ENCODE results near the gene LAMA2. TPM values are rescaled to one million over a fixed set of nuclear protein-coding genes. Genes with fewer than 3 reads are reported as not detected.

Gene LAMA2
- total and polyA plus RNA-seq, 2 of the 8 experiments (the other 6 are each of a cell fraction or from before 2014, with no cell fraction given) = 1.3 to 3.8 TPM

GRCh38 chr6:128929869-128930268, 46.9 kb downstream of the LAMA2 start:
- Histone ChIP-seq H3K9me3 (ENCODE audit: insufficient read depth in 2 of 2, low read depth in 1 of 2, low read length in 1 of 2) (no peaks in the 10 kb centered on the region), H3K79me2 (ENCODE audit: control insufficient read depth in 1 of 2, insufficient read depth in 2 of 2, low read length in 2 of 2) (no peaks in the 10 kb centered on the region), H4K20me1 (replicated peaks in 1 of 2; ENCODE audit: control insufficient read depth in 1 of 2, insufficient read depth in 2 of 2, low read length in 2 of 2) (no peaks in the 10 kb centered on the region), H2BK12ac (ENCODE audit: low read depth, low read length) (no peak overlapping the region), H2BK15ac (ENCODE audit: low read length) (no peak overlapping the region), H3K27me3 (replicated peaks in 1 of 4; ENCODE audit: control insufficient read depth in 3 of 4, extremely low read depth in 1 of 4, insufficient read depth in 3 of 4, low read length in 3 of 4) (no peaks in the 10 kb centered on the region), H3K18ac (ENCODE audit: extremely low read depth, low read length) (no peak overlapping the region), H3K14ac (ENCODE audit: insufficient read length) (no peak overlapping the region), H3K36me3 (ENCODE audit: control insufficient read depth in 2 of 4, insufficient read depth in 4 of 4, low read length in 3 of 4) (no peaks in the 10 kb centered on the region), H3K4ac (replicated peaks; ENCODE audit: insufficient read length, low read depth, low read length) (no peak overlapping the region), H4K5ac (ENCODE audit: insufficient read length, low read depth, low read length) (no peak overlapping the region), H3K4me1 (replicated peaks in 1 of 4; ENCODE audit: control insufficient read depth in 3 of 4, insufficient read depth in 4 of 4, low read length in 3 of 4) (no peaks in the 10 kb centered on the region), H3K23ac (ENCODE audit: insufficient read length) (no peak overlapping the region), H3K9ac (replicated peaks in 1 of 4; ENCODE audit: extremely low read depth in 1 of 4, low read depth in 3 of 4, low read length in 3 of 4) (no peak overlapping the region), H3K27ac (ENCODE audit: low read depth, low read length) (no peak overlapping the region), H3K79me1 (ENCODE audit: low read depth, low read length) (no peaks in the 10 kb centered on the region), H3K23me2 (ENCODE audit: low read depth, low read length) (no peaks in the 10 kb centered on the region), H3K4me3 (ENCODE audit: extremely low read depth in 1 of 4, insufficient read depth in 2 of 4, low read depth in 3 of 4, low read length in 4 of 4) (no peak overlapping the region), H3K56ac (replicated peaks; ENCODE audit: insufficient read length, low read depth, low read length) (no peak overlapping the region), H2BK20ac (ENCODE audit: low read length) (no peak overlapping the region), H4K8ac (ENCODE audit: extremely low read depth, insufficient read depth, low read length) (no peak overlapping the region), H2BK5ac (ENCODE audit: low read depth, low read length) (no peak overlapping the region), H2AK5ac (ENCODE audit: low read depth, low read length) (no peak overlapping the region), H4K91ac (replicated peaks; ENCODE audit: insufficient read length, low read length) (no peak overlapping the region), H3K4me2 (ENCODE audit: insufficient read depth in 1 of 2, low read depth in 2 of 2, low read length in 2 of 2) (no peak overlapping the region), H2BK120ac (replicated peaks; ENCODE audit: low read depth, low read length) (no peak overlapping the region), H2AFZ (ENCODE audit: low read length) (no peak overlapping the region)
- CTCF ChIA-PET (ENCODE audit: partially characterized antibody) = interaction anchor here (1.2 kb wide), 1 partner anchor 10 kb away, joined by 3 read pairs; no protein-coding TSS in a partner anchor
- TF ChIP-seq CBX5 (IDR thresholded peaks at IDR 0.05; ENCODE audit: low read depth, low read length) (no peak), SUZ12 (IDR thresholded peaks at IDR 0.05; ENCODE audit: low read length) (no peak), CBX8 (IDR thresholded peaks at IDR 0.05; ENCODE audit: borderline replicate concordance, low read depth, low read length) (no peak), RXRA (IDR thresholded peaks at IDR 0.05; ENCODE audit: insufficient read depth, low read depth, low read length) (no peak), ATF3 (IDR thresholded peaks at IDR 0.05; ENCODE audit: insufficient read depth, low read depth, low read length) (no peak), SAP30 (IDR thresholded peaks at IDR 0.05; ENCODE audit: insufficient read depth, insufficient replicate concordance, low read length) (no peak), TBP (IDR thresholded peaks at IDR 0.05; ENCODE audit: low read depth, low read length) (no peak), KDM4A (IDR thresholded peaks at IDR 0.05; ENCODE audit: low read depth, low read length, severe bottlenecking) (no peak), NRF1 (IDR thresholded peaks at IDR 0.05; ENCODE audit: low read depth, low read length) (no peak), POU5F1 (IDR thresholded peaks at IDR 0.05; ENCODE audit: low read depth, low read length) (no peak), BCL11A (IDR thresholded peaks at IDR 0.05; ENCODE audit: low read depth in 2 of 2, low read length in 2 of 2) (no peak), MAX (IDR thresholded peaks at IDR 0.05) (no peak), KDM1A (IDR thresholded peaks at IDR 0.05; ENCODE audit: borderline replicate concordance, low read length) (no peak)
- POLR2A ChIA-PET (ENCODE audit: partially characterized antibody) = no interaction called here
- no peak for FAIRE-seq
- no peak for DNase-seq (ENCODE audit: low read depth in 1 of 2, low spot score in 2 of 2)
- WGBS, 2 experiments (ENCODE audit: extremely low coverage in 1 of 2, insufficient coverage in 1 of 2, insufficient read length in 1 of 2, insufficient replicate concordance in 2 of 2, low coverage in 1 of 2, low lambda C conversion rate in 2 of 2, missing lambda C conversion rate in 1 of 2) = 76% methylated on average over 25 of the region's 34 CpGs; no CpG with 5 or more reads in 1 of the 2 experiments
